Panc1 (cell line): ENCODE data around the gene TUBB1. TPM values are rescaled to one million over a fixed set of nuclear protein-coding genes. Genes with fewer than 3 reads are reported as not detected.
"Not testable (repeated sequence)": the region's sequence is repeated elsewhere in the genome, so short reads cannot be mapped to it uniquely, and the experiment has no call there.

ENCODE experiments used
- ATAC-seq: fragments of 200-7000 bp; cut with Tn5 transposase; 2 replicates; pipeline ENCODE4 v1.9.1; 2020; ENCODE audit warnings: mild to moderate bottlenecking, moderate library complexity
- BruUV-seq: library from RNA; stranded (reverse); fragments of 400-500 nt; replicated peaks from 2 replicates; lab custom pipeline; 2021; lab: Mats Ljungman, UMichigan
- CTCF ChIA-PET: fragments of 300-600 bp; sonication (Branson Sonifier 250); formaldehyde crosslinking; loops from one replicate; lab custom pipeline; 2022; ENCODE audit warnings: antibody characterized with exemption; lab: Charles Lee
- POLR2A ChIA-PET: fragments of 300-600 bp; sonication (Branson Sonifier 250); formaldehyde crosslinking; loops from one replicate; lab custom pipeline; 2022; ENCODE audit warnings: antibody characterized with exemption; lab: Charles Lee
- DNase-seq: peaks from one replicate; pipeline ENCODE4 v3.0.0-alpha.2; 2010; ENCODE audit warnings: low read depth, low spot score
- H3K27ac ChIP-seq: 2 replicates; pipeline ENCODE4 v1.5.1; 2011; ENCODE audit warnings: mild to moderate bottlenecking, low read length, inconsistent platforms
- H3K27me3 ChIP-seq: fragments of 200-500 bp; sonication (Bioruptor generic); 2 replicates; pipeline ENCODE4 v1.6.0; 2014; ENCODE audit warnings: low read length, inconsistent platforms; ENCODE audit not compliant: control insufficient read depth, insufficient read depth
- H3K36me3 ChIP-seq: fragments of 200-500 bp; sonication (Bioruptor generic); 2 replicates; pipeline ENCODE4 v1.5.1; 2014; ENCODE audit warnings: inconsistent platforms, mild to moderate bottlenecking, low read length, moderate library complexity; ENCODE audit not compliant: control insufficient read depth, insufficient read depth
- H3K4me1 ChIP-seq: 2 replicates; pipeline ENCODE4 v1.5.1; 2011; ENCODE audit warnings: inconsistent platforms, mild to moderate bottlenecking, low read length, moderate library complexity; ENCODE audit not compliant: control insufficient read depth, insufficient read depth
- H3K4me3 ChIP-seq, 2 experiments: 2 replicates each; pipeline ENCODE4 v1.5.1; 2011 to 2012; ENCODE audit warnings: low read depth in 2 of 2, low read length in 2 of 2, mild to moderate bottlenecking in 2 of 2, inconsistent platforms in 1 of 2, moderate library complexity in 1 of 2
- H3K9me3 ChIP-seq: fragments of 200-500 bp; sonication (Bioruptor generic); 2 replicates; pipeline ENCODE4 v1.5.1; 2014; ENCODE audit warnings: low read depth, mild to moderate bottlenecking, inconsistent platforms, low read length, moderate library complexity; ENCODE audit not compliant: control insufficient read depth, insufficient read depth
- CTCF ChIP-seq: fragments of 450-650 bp; IDR thresholded peaks from 2 replicates; pipeline ENCODE4 v1.5.1; 2017; ENCODE audit warnings: mild to moderate bottlenecking
- POLR2AphosphoS5 ChIP-seq: IDR thresholded peaks from 2 replicates; pipeline ENCODE4 v1.6.1; 2012; ENCODE audit warnings: mild to moderate bottlenecking, low read depth, low read length, moderate library complexity
- REST ChIP-seq, 2 experiments: IDR thresholded peaks; 2 replicates each; pipeline ENCODE4 v1.6.1; 2011 to 2012; ENCODE audit warnings: low read depth in 2 of 2, control low read depth in 1 of 2, low read length in 1 of 2, mild to moderate bottlenecking in 1 of 2, moderate library complexity in 1 of 2; ENCODE audit not compliant: insufficient read depth in 1 of 2
- SIN3A ChIP-seq: IDR thresholded peaks from 2 replicates; pipeline ENCODE4 v1.6.1; 2012; ENCODE audit warnings: low read depth, mild to moderate bottlenecking, low read length, moderate library complexity, borderline replicate concordance; ENCODE audit not compliant: insufficient read depth
- TCF7L2 ChIP-seq: IDR thresholded peaks from 2 replicates; pipeline ENCODE4 v1.6.1; 2011; ENCODE audit warnings: mild to moderate bottlenecking, low read depth, low read length, inconsistent platforms
- in situ Hi-C: cut with HindIII; loops from 2 replicates; pipeline ENCODE4 v1.10.0; 2016; ENCODE audit warnings: low sequenced_read_pairs, low pct_unique_long_range_greater_than_20kb
- intact Hi-C: fragments of 100-400 bp; cut with micrococcal nuclease; formaldehyde crosslinking; loops from one replicate; pipeline ENCODE4 v1.10.0; 2022; ENCODE audit not compliant: unreplicated experiment
- total RNA-seq: library from RNA; stranded (reverse); gene quantifications from one replicate; pipeline ENCODE4 v1.2.1, GENCODE V29; 2021; ENCODE audit not compliant: unreplicated experiment

The TUBB1 gene
- total RNA-seq, 1 experiment from 2014 or later = not detected

- peak overlapping the region; percentile 97 for H3K27ac ChIP-seq
- ChIA-PET POLR2A (no interaction called here), CTCF (no interaction called here)
- intact Hi-C loops (no loop called here), in situ Hi-C loops (no loop called here)
- H3K27me3 ChIP-seq = no peaks in the 10 kb centered on the region
- H3K9me3 ChIP-seq = no peaks in the 10 kb centered on the region
- H3K4me1 ChIP-seq = peaks cover 29% of the 10 kb centered on the region
- TF ChIP-seq SIN3A (no peak), POLR2AphosphoS5 (no peak), CTCF (no peak), REST (IDR thresholded peaks at IDR 0.05; ENCODE audit: insufficient read depth in 1 of 2, low read depth in 2 of 2, low read length in 1 of 2) (no peak), TCF7L2 (no peak)
- ATAC-seq (no peak), DNase-seq (no peak)
- H3K4me3 ChIP-seq = peak overlapping the region; percentile 76 to 86
- no TSS peak for BruUV-seq
- H3K36me3 ChIP-seq = peaks cover 31% of the 10 kb centered on the region
Observed at GRCh38 chr20:59040667-59041066, 21.4 kb downstream of the TUBB1 start.

- H3K27me3 ChIP-seq, CTCF ChIA-PET, H3K9me3 ChIP-seq, intact Hi-C loops, in situ Hi-C loops, ATAC-seq, DNase-seq, POLR2A ChIA-PET: not testable (repeated sequence)
- H3K4me1 ChIP-seq = peaks cover 28% of the 10 kb centered on the region
- TSS peak; percentile 55 for BruUV-seq
- peaks cover 23% of the 10 kb centered on the region for H3K36me3 ChIP-seq
- peak overlapping the region; percentile 76 to 86 for H3K4me3 ChIP-seq
- peak overlapping the region; percentile 97 for H3K27ac ChIP-seq
Observed at GRCh38 chr20:59041487-59041886, 22.3 kb downstream of the TUBB1 start.

- no TSS peak for BruUV-seq
- Histone ChIP-seq H3K4me3 (peak within 1 kb of the TSS; percentile 76 to 86), H3K27me3 (no peaks in the 10 kb centered on the region), H3K4me1 (peaks cover 28% of the 10 kb centered on the region), H3K9me3 (no peaks in the 10 kb centered on the region), H3K27ac (peak within 1 kb of the TSS; percentile 97), H3K36me3 (peaks cover 15% of the 10 kb centered on the region)
- ATAC-seq = peak; percentile 77
- CTCF ChIA-PET = no interaction called here
- POLR2A ChIA-PET = interaction anchor here (2.1 kb wide), 1 partner anchor 10 kb away, joined by 8 read pairs; the partner anchor contains the start of gene ATP5F1E
- 0 out of 2 replicates have a peak, but pooled peaks have one; percentile 64 for TF ChIP-seq SIN3A
- no peak for TF ChIP-seq CTCF
- intact Hi-C loops = no loop called here
- in situ Hi-C loops = no loop called here
- DNase-seq = no peak
Observed at GRCh38 chr20:59042151-59042795, 23.0 kb downstream of the TUBB1 start, which contains the start of gene PRELID3B. PRELID3B (minus strand) TSS chr20:59042786; CDS start chr20:59042730, 56 bp downstream.
